GM12878 (cell line): ENCODE data around the gene ATXN7L1. TPM values are rescaled to one million over a fixed set of nuclear protein-coding genes. Genes with fewer than 3 reads are reported as not detected.

Source experiments
- ATAC-seq: fragments of 200-7000 bp; cut with Tn5 transposase; 3 replicates; pipeline ENCODE4 v1.9.1; 2020; ENCODE audit warnings: mild to moderate bottlenecking, moderate library complexity
- BruUV-seq: library from RNA; stranded (reverse); fragments of 400-500 nt; replicated peaks from 2 replicates; lab custom pipeline; 2021; lab: Mats Ljungman, UMichigan
- CTCF ChIA-PET: fragments of 300-600 bp; sonication (Branson Sonifier 250); formaldehyde crosslinking; extraction: SDS; loops from one replicate; lab custom pipeline; 2021; ENCODE audit warnings: inconsistent platforms; lab: Yijun Ruan, JAX
- POLR2A ChIA-PET: fragments of 350-600 bp; formaldehyde crosslinking; extraction: SDS; loops from one replicate; lab custom pipeline; 2021; ENCODE audit warnings: inconsistent platforms; lab: Charles Lee
- RAD21 ChIA-PET: fragments of 300-600 bp; sonication (Branson Sonifier 250); formaldehyde crosslinking; loops from one replicate; lab custom pipeline; 2023; ENCODE audit warnings: antibody characterized with exemption; ENCODE audit not compliant: unreplicated experiment; lab: Charles Lee
- SMC1A ChIA-PET: fragments of 300-600 bp; sonication (Branson Sonifier 250); formaldehyde crosslinking; loops from one replicate; lab custom pipeline; 2023; ENCODE audit not compliant: unreplicated experiment, uncharacterized antibody; lab: Charles Lee
- DNase-seq: peaks from one replicate; pipeline ENCODE4 v3.0.0-alpha.2; 2011; ENCODE audit warnings: low read depth, low spot score
- FAIRE-seq: peaks from 3 replicates; lab custom pipeline; 2011; peaks lifted over from hg19 to GRCh38; lab: Jason Lieb, UNC
- H2AFZ ChIP-seq: 2 replicates; pipeline ENCODE4 v1.6.0; 2011; ENCODE audit warnings: low read depth, low read length, control low read depth; ENCODE audit not compliant: control insufficient read depth
- H3K27ac ChIP-seq: 2 replicates; pipeline ENCODE4 v1.5.1; 2011; ENCODE audit warnings: control low read depth; ENCODE audit not compliant: control insufficient read depth, insufficient read depth
- H3K27me3 ChIP-seq, 2 experiments: replicated peaks in 1 of 2; 2 replicates each; pipeline versions ENCODE4 v1.6.0 to v1.6.1; 2011; ENCODE audit warnings: low read length in 1 of 2; ENCODE audit not compliant: control insufficient read depth in 2 of 2, insufficient read depth in 2 of 2
- H3K36me3 ChIP-seq, 2 experiments: 2 replicates each; pipeline ENCODE4 v1.5.1; 2011; ENCODE audit warnings: low read length in 1 of 2; ENCODE audit not compliant: control insufficient read depth in 2 of 2, insufficient read depth in 2 of 2
- H3K4me1 ChIP-seq: 2 replicates; pipeline ENCODE4 v1.6.1; 2011; ENCODE audit warnings: mild to moderate bottlenecking, low read length, moderate library complexity, mixed read lengths; ENCODE audit not compliant: control insufficient read depth, insufficient read depth
- H3K4me2 ChIP-seq: 2 replicates; pipeline ENCODE4 v1.6.0; 2011; ENCODE audit warnings: control low read depth; ENCODE audit not compliant: control insufficient read depth, insufficient read depth
- H3K4me3 ChIP-seq: fragments of 200-600 bp; sonication (generic); 2 replicates; pipeline ENCODE4 v1.5.1; 2016
- H3K79me2 ChIP-seq: 2 replicates; pipeline ENCODE4 v1.6.0; 2011; ENCODE audit warnings: low read length; ENCODE audit not compliant: control insufficient read depth, insufficient read depth
- H3K9ac ChIP-seq: 2 replicates; pipeline ENCODE4 v1.8.0; 2011; ENCODE audit warnings: low read length, control low read depth, mixed read lengths; ENCODE audit not compliant: control insufficient read depth, insufficient read depth
- H3K9me3 ChIP-seq: replicated peaks from 3 replicates; pipeline ENCODE4 v1.5.1; 2011; ENCODE audit warnings: mild to moderate bottlenecking, low read length; ENCODE audit not compliant: control insufficient read depth, insufficient read depth
- H4K20me1 ChIP-seq: 2 replicates; pipeline ENCODE4 v1.6.0; 2011; ENCODE audit not compliant: control insufficient read depth, insufficient read depth
- E2F4 ChIP-seq: IDR thresholded peaks from 2 replicates; pipeline ENCODE4 v1.6.1; 2012; ENCODE audit warnings: low read depth, low read length, improper control_type of control experiment
- MTA2 ChIP-seq: fragments of 450-650 bp; IDR thresholded peaks from 2 replicates; pipeline ENCODE4 v1.6.1; 2016; ENCODE audit warnings: low read depth, mild to moderate bottlenecking, moderate library complexity
- NFYB ChIP-seq: IDR thresholded peaks from 2 replicates; pipeline ENCODE4 v1.6.1; 2011; ENCODE audit warnings: low read depth, mild to moderate bottlenecking, low read length, improper control_type of control experiment, moderate library complexity; ENCODE audit not compliant: insufficient read depth
- RELA ChIP-seq: fragments of 450-650 bp; IDR thresholded peaks from 2 replicates; pipeline ENCODE4 v1.8.0; 2014; ENCODE audit warnings: borderline replicate concordance; ENCODE audit not compliant: partially characterized antibody
- RUNX3 ChIP-seq: IDR thresholded peaks from 2 replicates; pipeline ENCODE4 v1.6.1; 2012; ENCODE audit warnings: low read length, inconsistent platforms
- SMAD1 ChIP-seq: fragments of 450-650 bp; IDR thresholded peaks from 2 replicates; pipeline ENCODE4 v1.6.1; 2018; ENCODE audit warnings: mild to moderate bottlenecking, low read depth; ENCODE audit not compliant: partially characterized antibody
- STAT3 ChIP-seq: IDR thresholded peaks from 2 replicates; pipeline ENCODE4 v1.6.1; 2011; ENCODE audit warnings: low read depth, low read length, improper control_type of control experiment
- YBX1 ChIP-seq: fragments of 450-650 bp; IDR thresholded peaks from 2 replicates; pipeline ENCODE4 v1.6.1; 2016; ENCODE audit warnings: antibody characterized with exemption
- ZNF217 ChIP-seq: fragments of 450-650 bp; IDR thresholded peaks from 2 replicates; pipeline ENCODE4 v1.6.1; 2017; ENCODE audit warnings: antibody characterized with exemption, mild to moderate bottlenecking
- WGBS: methylation state at CpG from one replicate; pipeline ENCODE4 v1.1.6; 2016; ENCODE audit warnings: low lambda C conversion rate; ENCODE audit not compliant: insufficient replicate concordance, insufficient coverage; ENCODE audit errors: missing lambda C conversion rate; 5-methylcytosine and 5-hydroxymethylcytosine counted together
- in situ Hi-C: fragments of 300-500 bp; cut with MboI; formaldehyde crosslinking; loops from 9 replicates; pipeline ENCODE4 v1.14.3; 2018; ENCODE audit warnings: mixed read lengths
- intact Hi-C: fragments of 100-400 bp; cut with micrococcal nuclease; formaldehyde crosslinking; loops from one replicate; pipeline ENCODE4 v1.14.2; 2022; ENCODE audit not compliant: unreplicated experiment
- polyA plus RNA-seq, 11 experiments: library from polyadenylated mRNA; depleted of rRNA in 4 of 11; unstranded in 6 of 11; stranded (reverse) in 5 of 11; fragments of >200 nt; fragmentation: Nextera tagmentation in 4 of 11; fragmentation: Illumina TruSeq in 1 of 11; extraction: Ambion mirVana in 4 of 11; extraction: Trizol in 1 of 11; gene quantifications; 1 replicate in 1 of 11; 2 replicates in 10 of 11; pipeline versions ENCODE4 v1.2.1 to v1.2.3, GENCODE V29; 2011 to 2016; ENCODE audit warnings: inconsistent platforms in 2 of 11, missing spikeins in 2 of 11, low read depth in 1 of 11
- total RNA-seq, 4 experiments: library from RNA; depleted of rRNA in 3 of 4; stranded (reverse); fragments of >200 nt in 3 of 4; fragmentation: Illumina TruSeq in 1 of 4; extraction: Trizol in 1 of 4; gene quantifications; 2 replicates each; pipeline versions ENCODE4 v1.2.1 to v1.2.3, GENCODE V29; 2013 to 2021

The ATXN7L1 gene
- total and polyA plus RNA-seq, 10 of the 15 experiments (the other 5 are each of a cell fraction or from before 2014, with no cell fraction given), result 0.40 to 2.9 (median 1.2) TPM

- Histone ChIP-seq H4K20me1 (no peaks in the 10 kb centered on the region), H3K4me3 (no peak overlapping the region), H3K27me3 (peaks cover 0 to 8% of the 10 kb centered on the region in 2 experiments; a peak in 1 of 4 replicates), H3K27ac (no peak overlapping the region), H3K4me2 (no peak overlapping the region), H3K79me2 (no peaks in the 10 kb centered on the region), H3K4me1 (no peaks in the 10 kb centered on the region), H3K36me3 (no peaks in the 10 kb centered on the region), H3K9ac (no peak overlapping the region), H2AFZ (no peak overlapping the region), H3K9me3 (no peaks in the 10 kb centered on the region)
- intact Hi-C loops, result no loop called here
- ChIA-PET SMC1A (interaction anchor here (1.2 to 1.6 kb wide), 2 partner anchors 10 to 136 kb away, joined by 3 to 6 read pairs; no protein-coding TSS in a partner anchor), CTCF (interaction anchor here (1.1 kb wide), 1 partner anchor 137 kb away, joined by 3 read pairs; no protein-coding TSS in a partner anchor), RAD21 (no interaction called here), POLR2A (no interaction called here)
- in situ Hi-C loops, result no loop called here
- DNase-seq, result no peak
- TF ChIP-seq NFYB, result no peak
- TF ChIP-seq STAT3, result no peak
- TF ChIP-seq RUNX3, result no peak
- TF ChIP-seq MTA2, result no peak
- TF ChIP-seq ZNF217, result no peak
- TF ChIP-seq E2F4, result no peak
- TF ChIP-seq YBX1, result no peak
- no peak for TF ChIP-seq SMAD1
- TF ChIP-seq RELA, result no peak
- WGBS, result 80% methylated on average over 1 of the region's 1 CpG
- BruUV-seq, result no TSS peak
- no peak for ATAC-seq
- no peak for FAIRE-seq
Measured at GRCh38 chr7:105896407-105896911, 20.1 kb upstream of the ATXN7L1 start.
